ENCODE data around the gene CUX1. TPM values are rescaled to one million over a fixed set of nuclear protein-coding genes. Genes with fewer than 3 reads are reported as not detected.

CUX1 gene
- polyA plus RNA-seq, 1 donor, result 38.3 TPM

GRCh38 chr7:102261451-102261850 lies 444.0 kb downstream of the CUX1 start:
- no peak for DNase-seq (ENCODE audit: low read depth)

GRCh38 chr7:102262546-102262945 lies 445.1 kb downstream of the CUX1 start:
- no peak for DNase-seq (ENCODE audit: low read depth)

DNA sequence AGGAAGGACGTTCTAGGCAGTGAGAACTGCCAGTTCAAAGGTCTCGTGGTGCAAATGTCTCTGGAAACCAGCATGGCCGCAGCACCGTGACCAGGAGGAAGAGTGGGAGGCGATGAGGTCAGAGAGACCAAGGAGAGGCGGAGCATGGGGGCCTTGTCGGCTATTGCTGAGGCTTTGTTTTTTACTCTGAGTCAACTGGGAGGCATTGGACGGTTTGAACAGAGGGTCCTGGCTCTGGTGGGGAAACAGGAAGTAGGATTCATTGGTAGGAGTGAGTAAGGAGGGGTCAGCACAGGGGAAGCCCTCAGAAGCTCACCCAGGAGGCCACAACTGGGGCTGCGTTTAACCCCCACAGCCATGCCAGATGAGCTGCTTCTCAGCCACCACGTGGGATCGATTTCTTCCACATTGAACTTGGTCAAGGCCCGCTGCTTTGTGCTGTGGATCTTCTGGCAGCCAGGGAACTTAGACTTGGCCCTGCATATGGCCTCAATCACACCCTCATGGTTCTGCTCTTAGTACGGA lies 447.0 kb downstream of the CUX1 start:
- no peak for DNase-seq (ENCODE audit: low read depth)

- DNase-seq (ENCODE audit: low read depth), result no peak
Measured at GRCh38 chr7:102266541-102266940, 449.1 kb downstream of the CUX1 start.

DNA sequence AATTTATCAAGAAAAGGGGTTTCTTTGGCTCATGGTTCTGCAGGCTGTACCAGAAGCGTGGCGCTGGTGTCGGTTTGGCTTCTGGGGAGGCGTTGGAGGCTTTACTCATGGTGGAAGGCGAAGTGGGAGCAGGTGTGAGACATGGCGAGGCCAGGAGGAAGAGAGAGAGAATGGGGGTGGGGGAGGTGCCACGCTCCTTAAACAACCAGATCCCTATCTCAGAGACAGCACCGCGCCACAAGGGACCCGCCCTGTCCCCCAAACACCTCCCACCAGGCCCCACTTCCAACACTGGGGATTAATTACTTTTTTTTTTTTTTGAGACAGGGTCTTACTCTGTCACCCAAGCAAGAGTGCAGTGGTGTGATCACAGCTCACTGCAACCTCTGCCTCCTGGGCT lies 451.2 kb downstream of the CUX1 start:
- no peak for DNase-seq (ENCODE audit: low read depth)

GRCh38 chr7:102270178-102270887 lies 452.9 kb downstream of the CUX1 start:
- DNase-seq (ENCODE audit: low read depth), result no peak

GRCh38 chr7:102271158-102271798 lies 453.9 kb downstream of the CUX1 start:
- DNase-seq (ENCODE audit: low read depth), result no peak

DNA sequence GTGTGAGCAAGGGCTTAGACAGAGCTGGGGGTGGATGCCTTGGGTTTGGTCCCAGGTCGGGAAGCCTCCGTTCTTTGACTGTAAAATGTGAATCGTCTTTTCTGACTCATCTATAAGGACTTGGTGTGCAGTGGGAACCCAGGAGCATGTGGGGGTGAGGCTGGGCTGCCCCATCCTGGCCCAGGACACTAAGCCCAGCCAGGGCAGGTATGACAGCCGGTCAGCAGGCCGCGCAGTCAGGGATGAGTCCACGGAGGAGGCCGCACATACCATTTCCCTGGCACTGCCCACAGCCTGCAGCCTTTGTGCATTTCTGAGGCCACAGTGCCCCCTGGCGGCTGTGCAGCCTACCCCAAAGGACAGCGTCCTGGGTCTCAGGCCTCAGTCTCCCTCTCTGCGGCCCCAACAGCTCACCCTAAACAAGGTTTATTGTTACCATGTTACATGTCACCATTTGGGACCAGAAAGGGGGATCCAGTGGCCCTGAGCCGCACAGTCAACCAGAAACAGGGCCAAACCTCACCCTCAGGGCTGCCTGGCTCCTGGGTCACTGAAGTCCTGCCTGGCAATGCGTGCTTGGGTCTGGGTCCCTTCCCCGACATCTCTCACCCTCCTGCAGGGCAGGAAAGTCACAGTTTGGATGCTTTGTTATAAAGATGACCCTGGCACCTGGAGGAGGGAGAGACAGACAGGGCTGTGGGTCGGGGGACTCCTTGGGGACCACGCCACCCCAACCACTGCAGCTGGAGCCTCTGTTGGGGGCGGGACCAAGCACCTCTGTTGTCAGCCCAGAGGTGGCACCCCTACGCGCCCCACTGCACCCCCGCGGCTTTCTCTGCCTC lies 454.9 kb downstream of the CUX1 start:
- peak; percentile 20 for DNase-seq (ENCODE audit: low read depth)

DNA sequence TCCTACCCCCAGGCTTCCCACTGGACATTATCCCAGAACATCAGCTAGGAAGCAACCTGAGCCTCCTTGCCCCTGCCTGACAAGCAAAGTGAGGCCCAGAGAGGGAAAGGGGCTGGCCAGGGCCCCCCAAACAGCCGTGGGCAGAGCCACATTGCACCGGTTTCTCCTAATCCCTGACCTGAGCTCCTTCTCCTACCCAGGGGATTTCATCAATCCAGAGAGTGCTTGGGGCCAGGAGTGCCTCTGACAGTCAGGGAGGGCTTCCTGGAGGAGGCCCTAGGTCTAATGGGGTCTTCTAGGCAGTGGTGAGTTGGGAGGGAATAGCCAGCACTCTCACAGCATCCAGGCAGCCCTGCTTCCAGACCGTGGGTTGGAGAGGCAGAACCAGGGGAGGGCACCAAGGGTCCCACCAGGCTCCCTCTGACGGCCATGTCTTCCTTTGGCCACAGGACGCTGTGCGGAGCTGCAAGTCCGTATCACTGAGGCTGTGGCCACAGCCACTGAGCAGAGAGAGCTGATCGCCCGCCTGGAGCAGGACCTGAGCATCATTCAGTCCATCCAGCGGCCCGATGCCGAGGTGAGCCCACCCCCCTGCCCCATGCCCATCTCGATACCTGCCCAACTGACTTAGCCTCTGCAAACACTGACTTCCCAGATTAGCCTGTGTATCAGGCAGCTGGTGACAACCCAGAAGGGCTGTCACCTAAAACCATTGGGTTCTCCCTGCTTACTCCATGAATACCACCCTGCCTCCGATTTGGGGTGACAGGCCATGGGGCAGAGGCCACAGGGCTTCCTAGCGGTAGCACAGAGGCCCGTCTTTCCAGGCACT lies 455.7 kb downstream of the CUX1 start:
- no peak for DNase-seq (ENCODE audit: low read depth)

DNA sequence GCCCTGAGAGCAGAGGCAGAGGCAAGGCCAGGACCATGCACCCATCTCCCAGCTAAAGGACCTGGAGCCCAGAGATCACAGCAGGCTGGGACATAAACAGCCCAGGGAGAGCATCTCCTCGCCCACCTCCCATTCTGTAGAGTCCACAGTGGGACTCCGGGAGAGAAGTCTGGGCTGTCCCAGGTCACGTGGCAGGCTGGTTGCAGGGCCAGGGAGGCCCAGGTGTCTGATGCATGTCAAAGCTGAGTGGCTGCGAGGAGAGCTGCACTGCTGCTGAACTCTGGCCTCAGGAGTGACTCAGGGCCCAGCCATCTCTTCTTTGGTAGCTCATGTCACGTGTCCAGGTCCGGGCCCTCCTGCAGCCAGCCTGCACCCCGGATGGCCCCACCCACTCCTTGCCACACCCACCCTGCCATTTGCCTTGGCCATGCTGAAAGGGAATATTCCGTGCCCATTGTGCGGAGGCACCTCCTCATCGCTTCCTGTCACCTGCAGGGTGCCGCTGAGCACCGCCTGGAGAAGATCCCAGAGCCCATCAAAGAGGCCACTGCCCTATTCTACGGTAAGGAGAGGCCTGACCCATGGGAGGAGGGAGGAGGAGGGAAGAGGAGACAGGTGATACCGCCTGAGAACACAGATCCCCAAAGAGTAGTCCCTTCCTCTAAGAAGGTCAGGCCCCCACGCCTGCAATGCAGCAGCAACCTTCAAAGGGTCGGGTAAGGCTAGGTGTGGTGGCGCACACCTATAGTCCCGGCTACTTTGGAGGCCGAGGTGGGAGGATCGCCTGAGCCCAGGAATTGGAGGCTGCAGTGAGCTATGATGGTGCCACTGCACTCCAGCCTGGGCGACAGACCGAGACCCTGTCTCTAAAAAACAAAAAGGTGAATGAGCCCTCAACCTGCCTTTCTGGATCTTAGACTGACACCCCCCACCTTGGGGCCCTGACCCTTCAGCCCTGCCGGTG lies 456.6 kb downstream of the CUX1 start:
- DNase-seq (ENCODE audit: low read depth), result no peak

DNA sequence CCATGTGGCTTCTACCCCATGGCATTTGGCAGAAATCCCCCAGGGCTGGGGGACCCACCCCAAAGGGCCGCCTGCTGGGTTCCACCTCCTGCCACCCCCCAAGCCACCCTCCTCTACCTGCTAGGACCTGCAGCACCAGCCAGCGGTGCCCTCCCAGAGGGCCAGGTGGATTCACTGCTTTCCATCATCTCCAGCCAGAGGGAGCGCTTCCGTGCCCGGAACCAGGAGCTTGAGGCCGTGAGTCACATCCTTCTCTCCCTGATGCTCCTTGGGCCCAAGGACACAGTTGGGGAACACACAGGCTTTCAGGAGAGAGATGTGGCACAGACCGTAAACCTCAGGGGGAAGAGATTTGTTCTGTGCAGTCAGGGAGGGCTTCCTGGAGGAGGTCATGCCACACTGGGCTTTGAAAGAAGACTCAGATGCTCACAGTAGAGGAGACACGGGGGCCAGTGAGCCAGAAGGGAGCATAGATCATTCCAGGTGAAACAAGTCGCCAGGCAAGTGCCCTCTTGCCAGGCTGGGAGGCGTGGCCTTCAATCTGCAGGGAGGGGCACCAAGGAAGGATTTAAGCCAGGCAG lies 457.8 kb downstream of the CUX1 start:
- DNase-seq (ENCODE audit: low read depth), result no peak

- no peak for DNase-seq (ENCODE audit: low read depth)
Measured at GRCh38 chr7:102277901-102278300, 460.5 kb downstream of the CUX1 start.

DNA sequence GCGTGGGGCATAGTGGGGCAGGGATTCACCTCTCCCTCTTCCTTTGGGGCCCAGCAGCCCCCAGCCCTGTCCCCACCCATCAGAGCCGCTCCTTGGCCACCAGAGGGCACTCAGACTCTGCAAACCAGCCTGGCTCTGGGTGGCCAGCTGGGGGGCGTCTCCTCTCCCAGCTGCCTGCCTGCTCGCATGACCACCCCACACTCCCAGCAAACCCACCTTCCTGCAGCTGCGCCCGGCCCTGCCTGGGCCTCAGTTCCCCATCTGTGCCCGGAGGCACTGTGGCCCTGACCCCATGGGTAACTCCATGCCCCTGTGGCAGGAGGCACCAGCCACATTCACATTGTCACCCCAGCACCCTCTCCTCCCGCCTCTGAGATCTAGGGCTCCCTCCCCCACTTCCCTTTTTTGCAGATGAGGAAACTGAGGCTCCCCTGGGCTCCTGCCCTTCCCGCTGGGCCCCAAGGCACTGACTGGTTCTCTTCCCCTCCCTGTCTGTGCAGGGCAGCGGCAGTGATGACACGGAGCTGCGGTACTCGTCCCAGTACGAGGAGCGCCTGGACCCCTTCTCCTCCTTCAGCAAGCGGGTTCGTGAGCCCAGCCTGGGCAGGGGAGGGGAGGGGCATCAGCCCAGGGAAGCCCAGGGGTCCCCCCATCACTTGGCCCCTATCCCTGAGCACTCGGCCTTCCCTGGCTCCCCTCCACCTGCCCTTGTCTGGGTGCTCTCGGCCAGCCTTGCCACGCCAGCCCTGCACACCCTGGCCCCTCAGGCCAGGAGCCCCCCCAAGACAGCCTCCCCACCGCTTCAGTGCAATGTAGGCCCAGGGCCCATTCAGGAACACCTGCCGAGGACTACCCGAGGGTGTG lies 462.3 kb downstream of the CUX1 start:
- no peak for DNase-seq (ENCODE audit: low read depth)

- DNase-seq (ENCODE audit: low read depth), result no peak
Measured at GRCh38 chr7:102280521-102280920, 463.1 kb downstream of the CUX1 start.

DNA sequence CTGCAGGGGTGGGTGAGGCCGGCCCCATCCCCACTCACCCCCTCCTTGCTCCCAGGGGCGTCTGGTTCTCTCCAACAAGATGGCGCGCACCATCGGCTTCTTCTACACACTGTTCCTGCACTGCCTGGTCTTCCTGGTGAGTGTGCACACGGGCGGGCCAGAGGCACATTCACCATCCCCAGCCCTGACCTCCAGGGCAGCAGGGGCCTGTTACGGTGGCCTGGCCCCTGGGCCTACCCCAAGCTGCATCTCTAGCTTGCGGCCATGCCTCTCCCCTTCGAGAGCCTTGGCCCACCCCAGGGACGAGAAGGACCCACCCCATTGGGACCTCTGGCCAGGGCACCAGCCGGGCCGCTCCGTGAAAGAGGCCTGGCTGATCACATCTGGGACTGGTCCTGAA lies 464.4 kb downstream of the CUX1 start:
- DNase-seq (ENCODE audit: low read depth), result no peak

DNA sequence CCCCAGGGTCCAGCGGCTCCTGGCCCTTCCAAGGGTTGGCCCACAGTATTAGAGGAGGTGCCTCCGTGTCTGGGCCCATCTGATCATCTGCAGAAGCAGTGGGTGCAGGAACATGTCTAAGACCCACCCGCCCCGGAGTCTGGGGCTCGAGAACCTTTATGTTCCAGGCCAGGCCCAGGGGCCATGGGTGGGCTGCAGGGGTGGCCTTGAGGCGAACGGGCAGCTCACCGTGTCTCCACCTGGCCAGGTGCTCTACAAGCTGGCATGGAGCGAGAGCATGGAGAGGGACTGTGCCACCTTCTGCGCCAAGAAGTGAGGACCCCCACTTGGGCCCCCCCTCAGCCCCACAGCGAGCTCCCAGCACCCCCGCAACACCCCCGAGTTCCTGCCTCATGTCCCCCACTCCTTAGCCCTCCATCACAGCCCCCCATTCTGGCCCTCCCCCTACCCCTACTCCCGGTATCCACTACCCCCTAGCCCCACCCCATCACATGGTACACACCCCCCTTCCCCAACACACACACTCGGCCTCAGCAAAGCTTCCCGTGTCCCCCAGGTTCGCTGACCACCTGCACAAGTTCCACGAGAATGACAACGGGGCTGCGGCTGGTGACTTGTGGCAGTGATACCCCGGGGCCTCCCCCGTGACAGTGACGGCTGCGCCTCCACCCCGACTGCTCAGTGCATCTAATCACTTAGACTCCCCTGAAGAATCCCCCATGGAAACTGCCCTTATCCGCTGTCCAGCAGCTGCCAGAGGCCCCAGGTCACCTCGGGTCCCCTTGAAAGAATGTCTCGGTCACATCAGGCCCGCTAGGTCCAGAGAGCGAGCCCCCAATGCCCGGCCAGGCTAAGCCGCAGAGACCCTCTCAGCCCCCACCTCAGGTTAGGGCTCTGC lies 465.3 kb downstream of the CUX1 start:
- DNase-seq (ENCODE audit: low read depth), result no peak

DNA sequence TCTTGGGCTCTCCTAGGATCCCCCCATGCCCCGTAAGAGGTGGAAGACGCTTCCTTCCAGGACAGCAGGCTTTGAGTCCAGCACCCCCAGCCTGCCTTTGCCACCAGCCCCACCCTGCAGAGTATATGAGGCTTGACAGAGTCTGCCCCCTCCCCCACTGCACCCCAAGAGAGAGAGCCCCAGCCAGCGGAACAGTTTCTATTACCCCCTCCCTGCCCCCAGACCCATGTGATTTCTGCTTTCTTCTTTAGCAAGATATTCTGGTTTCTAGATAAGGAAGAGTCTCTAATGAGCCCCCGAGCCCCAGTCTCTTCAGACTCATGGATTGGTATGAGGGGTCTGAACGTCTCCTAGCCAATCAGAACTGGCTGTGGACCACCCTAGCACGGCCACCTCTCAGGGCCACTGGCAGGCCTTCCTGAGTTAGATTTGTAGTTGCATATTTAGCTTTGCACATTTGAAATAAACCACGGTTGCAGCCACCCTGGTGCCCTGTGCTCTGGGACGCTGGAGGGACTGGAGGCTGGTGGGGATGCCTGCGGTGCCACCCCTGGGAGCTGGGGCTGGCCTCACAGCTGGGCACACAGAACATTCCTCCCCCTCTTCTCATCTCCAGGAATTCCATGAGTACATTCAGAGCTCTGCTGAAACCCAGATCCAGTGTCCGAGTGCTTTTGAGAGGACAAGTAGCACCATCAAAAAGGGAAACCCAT lies 466.2 kb downstream of the CUX1 start:
- no peak for DNase-seq (ENCODE audit: low read depth)
